GM19395 (cell line): ENCODE measurements around the gene CTSC.

Experiments used
- ATAC-seq: cut with Tn5 transposase; IDR thresholded peaks from one replicate; pipeline ENCODE4 v1.9.1; 2021; ENCODE audit warnings: mild to moderate bottlenecking, moderate library complexity; ENCODE audit not compliant: unreplicated experiment

CTSC gene

DNA sequence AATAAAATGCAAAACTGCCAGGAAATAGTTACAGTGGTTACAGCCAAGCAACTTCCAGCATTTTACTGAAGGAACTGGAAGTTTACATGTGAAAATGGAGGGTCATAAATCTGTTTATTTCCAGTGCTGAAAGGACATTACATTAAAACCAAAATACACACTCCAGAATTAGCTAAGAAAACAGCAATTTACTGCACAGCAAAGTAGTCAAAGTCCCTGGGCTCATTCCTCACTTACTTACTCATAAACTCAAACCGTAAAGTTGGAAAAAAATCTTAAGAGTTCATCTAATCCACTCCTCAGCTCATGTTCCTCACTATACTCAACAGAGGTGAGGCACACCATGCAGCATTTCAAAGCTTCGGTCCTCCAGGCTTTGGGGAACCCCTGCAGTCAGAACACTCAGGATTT, 17.4 kb downstream of the CTSC start:
- ATAC-seq = no peak

DNA sequence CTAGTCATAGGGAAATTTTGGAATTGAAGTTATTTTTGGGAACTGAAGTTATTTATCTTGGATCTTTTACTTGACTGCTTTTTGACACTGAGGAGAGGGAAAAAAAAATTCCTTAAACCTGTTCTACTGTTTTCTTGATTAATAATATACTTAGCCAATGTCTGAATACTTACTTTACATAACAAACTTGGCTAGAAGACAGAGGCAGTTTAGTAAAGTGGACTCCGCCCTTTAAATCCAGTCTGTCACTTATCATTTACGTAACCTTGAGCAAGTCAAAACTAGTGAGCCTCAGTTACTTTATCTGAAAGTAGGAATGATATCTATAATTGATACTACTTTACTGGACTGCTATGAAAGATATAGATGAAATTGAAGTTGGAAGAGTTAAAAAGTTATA, 19.5 kb downstream of the CTSC start:
- ATAC-seq = no peak

DNA sequence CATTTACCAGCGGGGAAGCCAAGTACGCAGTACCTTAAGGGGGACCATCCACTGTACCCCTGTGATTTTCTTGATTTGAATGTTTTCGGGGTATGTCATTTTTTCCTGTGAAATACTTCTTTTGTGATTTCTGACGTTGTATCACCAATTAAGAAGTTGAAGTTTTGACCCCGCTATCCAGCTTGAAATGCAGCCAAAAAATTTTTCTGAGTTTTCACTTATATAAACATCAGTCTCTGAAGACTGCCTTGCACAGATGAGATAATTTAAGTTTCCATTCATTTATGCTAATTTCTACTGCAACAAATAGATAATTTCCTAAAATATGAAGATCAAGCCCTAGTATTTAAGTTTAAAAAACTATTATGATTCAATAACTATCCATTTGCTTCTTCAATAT, 20.0 kb downstream of the CTSC start:
- no peak for ATAC-seq

DNA sequence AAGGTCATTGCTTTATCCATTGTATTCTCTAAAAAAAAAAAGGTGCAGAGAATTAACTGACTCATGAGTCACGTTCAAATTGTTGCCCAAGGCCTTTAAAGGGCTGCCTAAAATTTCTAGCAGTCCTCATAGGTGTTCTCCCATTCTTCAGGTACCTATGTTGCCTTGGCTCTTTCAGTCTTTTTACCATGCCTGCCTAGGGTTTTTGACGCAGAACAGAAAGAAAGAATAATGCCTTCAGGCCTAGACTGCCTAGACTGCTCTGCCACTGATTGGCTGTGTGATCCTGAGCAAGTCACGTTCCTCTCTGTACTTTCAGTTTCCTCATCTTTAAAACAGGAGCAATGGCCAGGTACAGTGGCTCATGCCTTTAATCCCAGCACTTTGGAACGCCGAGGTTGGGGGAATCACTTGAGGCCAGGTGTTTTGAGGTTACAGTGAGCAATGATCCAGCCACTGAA, 21.5 kb downstream of the CTSC start:
- ATAC-seq = no peak

DNA sequence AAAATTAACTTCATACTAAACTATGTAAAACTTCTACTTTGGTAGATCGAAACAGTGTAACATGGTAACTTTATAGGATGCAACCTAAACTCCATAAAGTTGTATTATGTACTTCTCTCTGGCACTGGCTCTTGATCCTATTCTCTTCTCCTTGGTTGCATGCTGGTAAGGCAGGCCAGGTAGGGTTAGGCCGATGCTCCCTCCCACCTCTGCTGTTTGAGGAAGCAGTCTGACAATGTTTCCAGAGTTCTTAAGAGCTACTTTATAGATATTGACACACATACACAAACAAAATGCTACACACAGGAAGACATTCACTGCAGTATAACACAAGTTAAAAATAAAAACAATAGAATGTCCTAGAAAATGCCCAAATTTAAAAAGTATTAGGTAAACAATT, 22.5 kb downstream of the CTSC start:
- no peak for ATAC-seq

DNA sequence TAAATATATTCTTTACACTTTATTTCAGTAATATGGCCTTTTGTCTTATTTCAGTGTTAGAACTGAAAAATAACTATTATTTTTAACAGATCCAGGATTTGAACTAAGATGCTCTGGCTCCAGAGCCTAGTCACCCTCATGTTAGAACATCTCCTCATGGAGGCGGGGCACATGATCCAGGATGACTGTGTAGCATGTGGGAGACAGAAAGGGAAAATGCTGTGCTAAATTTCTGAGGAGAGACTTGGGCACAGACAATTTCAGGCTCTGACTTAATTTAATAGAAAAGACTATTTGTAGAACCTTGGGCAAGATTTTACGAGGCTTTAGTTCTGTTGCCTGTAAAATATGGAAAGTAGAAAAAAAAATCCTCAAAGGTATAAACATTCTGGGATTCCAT, 24.1 kb downstream of the CTSC start:
- no peak for ATAC-seq

DNA sequence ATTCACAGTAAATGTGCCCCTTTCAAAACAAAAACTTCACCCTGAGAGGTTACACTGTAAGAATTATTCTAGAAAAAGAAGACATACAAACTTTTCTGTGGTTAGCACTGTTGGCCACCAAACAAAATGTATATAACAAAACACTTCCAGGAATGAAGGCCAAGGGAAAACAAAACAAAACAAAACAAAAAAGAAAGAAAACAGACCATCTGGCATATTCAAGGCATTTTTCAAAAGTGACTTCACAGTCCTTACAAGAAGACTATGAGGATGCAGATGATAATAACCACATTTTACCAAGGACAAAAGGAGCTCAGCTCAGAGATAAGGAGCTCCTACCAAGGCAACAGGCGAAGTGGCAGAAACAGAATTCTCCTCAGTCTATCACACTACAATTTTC, 24.9 kb downstream of the CTSC start:
- no peak for ATAC-seq

DNA sequence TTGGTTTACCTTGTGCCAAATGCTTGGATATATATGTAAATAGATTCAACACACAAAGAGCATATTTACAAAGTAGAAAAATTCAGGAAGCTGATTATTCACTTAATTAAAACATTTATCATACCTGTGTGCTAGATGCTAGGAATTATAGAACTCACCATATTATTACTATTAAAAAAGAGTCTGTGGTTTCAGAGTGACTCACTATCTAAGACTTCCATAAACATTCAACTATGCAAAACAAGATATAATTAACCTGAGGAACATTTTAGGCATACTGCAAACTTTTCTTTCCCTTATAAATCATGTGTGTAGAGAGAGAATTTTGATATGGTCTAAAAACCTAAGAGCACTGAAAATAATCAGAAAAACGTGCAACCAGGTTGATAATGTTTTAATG, 27.3 kb downstream of the CTSC start:
- ATAC-seq = no peak

DNA sequence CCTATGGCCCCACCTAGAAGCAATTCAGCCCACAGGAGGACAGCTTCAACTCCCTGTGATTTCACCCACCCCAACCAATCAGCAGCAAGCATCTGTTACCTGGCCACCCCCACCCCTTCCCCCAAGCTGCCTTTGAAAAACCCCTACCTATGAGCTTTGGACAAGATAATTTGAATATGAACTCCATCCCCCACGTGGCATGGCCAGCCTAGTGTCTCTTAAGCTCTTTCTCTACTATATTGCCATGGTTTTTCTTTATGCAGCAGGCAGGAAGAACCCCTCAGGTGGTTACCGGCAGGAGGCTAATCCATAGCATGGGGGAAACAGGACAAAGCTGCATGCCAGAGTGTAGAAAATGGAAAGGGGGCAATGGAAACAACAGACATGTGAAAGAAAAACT, 29.0 kb downstream of the CTSC start:
- ATAC-seq = no peak

DNA sequence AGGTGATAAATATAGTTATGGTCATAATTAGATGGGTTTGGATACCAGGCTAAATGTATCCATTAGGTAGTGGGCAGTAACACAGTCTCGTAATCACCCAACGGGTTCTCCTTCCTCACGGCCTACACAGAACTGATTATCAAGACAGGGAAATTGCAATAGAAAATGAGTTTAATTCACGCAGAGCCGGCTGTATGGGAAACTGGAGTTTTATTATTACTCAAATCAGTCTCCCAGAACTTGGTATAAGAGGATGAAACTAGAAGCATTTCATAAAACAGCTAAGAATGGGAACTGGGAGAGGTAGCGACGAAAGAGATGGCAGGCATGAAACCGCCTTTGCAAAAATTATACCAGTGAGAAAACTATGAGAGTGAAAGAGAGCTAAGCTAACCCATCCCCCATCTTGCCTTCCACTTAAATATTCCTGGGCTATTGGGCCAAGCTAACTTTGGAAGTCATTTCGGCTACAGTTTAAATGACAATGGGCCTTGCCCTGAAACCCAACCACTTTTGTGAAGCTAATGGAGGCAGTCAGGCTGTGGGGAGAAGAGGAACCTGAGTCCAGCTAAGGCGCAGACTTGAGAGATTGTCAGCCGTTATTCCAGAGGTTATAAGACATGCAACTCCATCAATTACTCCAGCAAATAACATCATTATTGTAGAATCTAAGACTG, 29.6 kb downstream of the CTSC start:
- peak; percentile 79 for ATAC-seq

DNA sequence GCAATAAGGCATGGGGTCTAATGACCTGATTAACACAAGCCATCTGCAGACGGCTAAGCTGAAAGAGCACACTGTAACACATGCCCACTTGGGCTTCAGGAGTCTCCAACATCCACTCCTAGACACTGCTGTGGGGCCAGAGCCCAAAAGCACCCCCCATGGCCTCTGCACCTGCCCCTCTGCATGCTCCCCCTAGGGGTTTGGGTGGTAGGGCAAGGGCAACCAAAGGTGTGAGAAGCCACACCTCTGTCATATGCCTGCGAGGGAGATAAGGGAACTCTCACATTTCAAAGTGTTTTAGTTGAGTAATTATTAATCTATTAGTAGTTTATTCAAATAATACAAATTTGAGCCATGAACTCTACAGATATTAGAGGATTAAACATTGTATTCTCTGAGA, 30.8 kb downstream of the CTSC start:
- no peak for ATAC-seq

DNA sequence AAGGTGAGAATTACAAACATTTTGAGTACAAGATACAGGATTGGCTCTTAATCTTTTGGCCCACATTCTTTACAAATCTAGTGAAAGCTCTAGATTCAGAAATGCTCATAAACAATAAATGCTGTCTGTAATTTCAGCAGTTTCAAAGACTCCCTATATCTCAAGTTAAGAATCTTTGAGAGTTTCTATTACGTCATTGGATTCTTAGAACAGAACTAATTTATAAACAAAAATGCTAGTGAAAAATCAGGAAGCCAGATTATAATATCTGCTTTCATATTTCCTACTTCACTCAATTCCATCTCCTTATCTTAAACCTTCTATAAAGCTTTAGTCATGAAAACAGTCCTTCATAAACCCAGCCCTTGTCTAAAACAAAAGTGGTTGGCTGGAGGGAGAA, 32.1 kb downstream of the CTSC start:
- ATAC-seq = no peak

DNA sequence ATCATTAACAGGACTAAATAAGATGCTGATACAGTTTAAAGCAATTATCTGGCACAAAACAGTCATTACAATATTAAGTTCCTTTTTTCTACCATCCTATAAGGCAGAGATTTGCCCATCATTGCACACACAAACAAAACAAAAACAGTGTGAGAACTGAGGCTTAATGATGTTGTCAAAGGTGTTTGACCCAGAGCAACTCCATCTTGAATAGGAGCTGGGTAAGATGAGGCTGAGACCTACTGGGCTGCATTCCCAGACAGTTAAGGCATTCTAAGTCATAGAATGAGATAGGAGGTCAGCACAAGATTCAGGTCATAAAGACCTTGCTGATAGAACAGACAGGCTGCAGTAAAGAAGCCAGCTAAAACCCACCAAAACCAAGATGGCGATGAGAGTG, 33.2 kb downstream of the CTSC start:
- no peak for ATAC-seq

DNA sequence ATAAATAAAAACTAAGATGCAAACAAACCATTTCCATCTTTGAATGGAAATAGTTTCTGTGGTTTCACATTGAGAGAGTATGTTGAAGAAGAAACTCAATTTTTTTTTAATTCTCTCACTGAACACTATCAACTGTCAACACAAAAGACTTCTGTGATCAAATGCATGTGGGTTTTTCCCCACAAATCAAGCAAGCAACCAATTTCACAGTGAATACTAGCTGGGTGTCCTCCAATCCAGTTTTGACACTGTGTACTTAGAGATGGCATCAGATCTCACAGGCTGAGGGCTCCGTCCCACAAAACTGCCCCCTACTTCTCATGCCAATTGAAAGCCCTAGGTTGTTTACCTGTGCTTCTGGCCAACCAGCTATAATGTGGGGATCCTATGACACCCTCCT, 34.5 kb downstream of the CTSC start:
- no peak for ATAC-seq

DNA sequence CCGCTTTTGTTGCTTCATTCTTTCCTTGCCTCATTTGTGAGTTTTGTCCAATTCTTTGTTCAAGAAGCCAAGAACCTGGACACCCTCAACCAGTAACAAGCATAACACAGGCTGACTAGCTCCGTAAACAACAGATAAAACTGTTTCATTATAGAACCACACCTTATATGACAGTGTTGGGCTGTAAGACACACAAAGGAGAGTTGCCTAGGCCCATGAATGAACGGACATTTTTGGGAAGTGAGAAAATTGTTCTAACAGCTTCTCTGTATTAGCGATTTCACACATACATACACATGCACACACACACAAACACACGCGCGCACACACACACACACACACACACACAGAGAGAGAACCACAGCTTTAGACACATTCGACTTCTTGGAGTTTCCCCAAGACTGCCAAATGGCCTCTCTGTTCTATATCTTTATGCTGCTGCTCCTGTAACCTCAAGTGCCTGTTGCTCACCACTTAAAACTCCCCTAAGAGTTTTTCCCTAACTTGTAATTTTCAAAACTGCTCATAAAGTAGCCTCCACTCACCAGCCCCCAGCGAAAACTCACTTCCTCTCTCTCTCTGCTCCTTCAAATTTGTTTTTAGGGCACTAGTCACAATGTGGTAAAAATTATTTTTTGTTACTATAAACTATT, 35.9 kb downstream of the CTSC start:
- ATAC-seq = peak; percentile 66

DNA sequence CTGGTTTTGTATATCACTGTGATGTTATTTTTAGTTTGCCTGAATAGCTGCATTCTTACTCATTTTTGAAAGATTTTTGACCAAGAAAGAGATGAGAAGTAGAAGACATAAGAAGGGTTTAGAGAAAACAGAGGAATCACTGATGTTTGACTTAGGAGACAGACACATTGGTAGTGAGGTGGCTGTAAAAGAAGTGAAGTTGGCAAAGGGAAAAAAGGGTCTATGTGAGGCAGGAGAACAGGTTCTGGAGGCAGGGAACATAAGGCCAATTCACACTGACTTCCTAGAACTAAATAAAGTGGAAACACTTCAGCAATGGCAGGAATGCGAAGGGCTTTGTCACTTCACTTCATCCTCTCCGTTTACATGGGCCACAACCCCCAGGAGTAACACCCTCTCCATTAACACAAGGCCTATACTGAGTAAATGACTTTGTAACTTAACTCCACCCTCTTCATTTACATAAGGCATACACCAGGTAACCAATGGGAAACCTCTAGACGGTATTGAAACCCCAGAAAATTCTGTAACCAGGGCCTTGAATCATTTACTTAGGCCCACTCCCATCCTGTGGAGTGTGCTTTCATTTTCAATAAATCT, 36.5 kb downstream of the CTSC start:
- peak; percentile 87 for ATAC-seq

DNA sequence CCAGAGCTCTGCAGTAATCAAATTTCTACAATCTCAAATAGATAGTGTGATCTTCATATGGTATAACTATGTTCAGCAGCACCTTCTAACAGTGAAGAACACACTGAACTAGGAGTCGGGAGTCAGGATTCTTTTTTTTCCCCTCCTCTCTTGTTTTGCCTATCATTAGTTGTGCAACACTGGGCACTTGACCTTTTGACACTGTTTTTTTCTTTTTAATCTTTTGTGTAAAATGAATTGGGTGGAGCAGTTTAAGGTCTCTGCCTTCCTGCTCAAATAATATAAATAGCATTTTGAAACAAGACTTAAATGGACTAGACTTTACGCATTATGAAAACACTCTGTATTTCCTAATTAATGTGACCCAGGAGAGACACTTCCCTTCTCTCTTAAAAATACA, 39.7 kb downstream of the CTSC start:
- ATAC-seq = no peak

DNA sequence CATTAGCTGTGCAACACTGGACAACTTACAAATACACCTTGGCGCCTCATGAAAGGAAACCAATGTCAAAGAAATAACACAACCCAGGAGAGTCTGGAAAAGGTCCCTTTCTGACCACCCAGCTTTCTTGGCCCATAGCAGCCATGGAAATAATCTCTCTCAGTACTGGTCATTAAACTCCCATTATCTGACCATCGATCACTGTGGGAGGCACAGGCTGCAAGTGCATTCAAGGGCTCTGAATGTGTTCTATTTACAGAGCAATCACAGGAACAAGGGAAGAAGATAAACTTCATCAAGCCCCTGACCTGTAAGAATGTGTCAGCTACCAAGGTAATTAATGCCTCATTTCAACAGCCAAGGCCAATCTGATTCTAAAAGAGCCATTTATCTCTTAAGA, 40.1 kb downstream of the CTSC start:
- ATAC-seq = no peak

DNA sequence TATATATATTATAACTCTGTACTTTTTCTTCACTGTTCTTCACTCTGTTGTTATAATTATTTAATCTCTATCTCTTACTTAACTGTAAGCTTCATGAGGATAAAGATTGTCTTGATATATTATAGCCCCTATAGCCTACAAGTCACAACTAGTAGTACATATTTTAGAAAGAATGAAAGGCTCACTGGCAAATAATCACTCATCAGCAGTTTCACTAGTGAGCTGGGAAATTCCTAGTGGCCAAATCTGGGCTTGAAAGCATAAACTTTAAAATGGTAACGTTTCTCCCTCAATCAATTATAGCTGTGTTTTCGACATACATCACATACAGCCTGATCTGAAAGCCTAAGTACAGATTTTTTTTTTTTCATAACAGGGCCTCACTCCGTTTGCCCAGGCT, 42.5 kb downstream of the CTSC start:
- ATAC-seq = no peak

DNA sequence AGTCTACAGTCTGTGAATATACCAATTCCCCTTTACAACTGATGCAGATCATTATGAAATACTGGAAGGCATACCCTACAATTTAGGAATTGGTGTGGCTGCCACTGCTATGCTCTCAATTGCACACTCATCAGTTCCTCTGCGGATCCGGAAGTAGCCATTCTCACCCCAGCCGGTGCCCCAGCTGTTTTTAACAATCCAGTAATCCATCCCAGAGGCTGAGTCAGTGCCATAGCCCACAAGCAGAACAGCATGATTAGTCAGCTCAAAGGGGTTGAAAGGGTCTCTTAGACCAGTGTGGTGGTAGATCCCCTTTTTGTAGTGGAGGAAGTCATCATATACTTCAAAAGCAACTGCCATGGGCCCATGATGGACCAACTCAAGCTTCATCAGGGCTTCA, 43.6 kb downstream of the CTSC start:
- ATAC-seq = no peak

DNA sequence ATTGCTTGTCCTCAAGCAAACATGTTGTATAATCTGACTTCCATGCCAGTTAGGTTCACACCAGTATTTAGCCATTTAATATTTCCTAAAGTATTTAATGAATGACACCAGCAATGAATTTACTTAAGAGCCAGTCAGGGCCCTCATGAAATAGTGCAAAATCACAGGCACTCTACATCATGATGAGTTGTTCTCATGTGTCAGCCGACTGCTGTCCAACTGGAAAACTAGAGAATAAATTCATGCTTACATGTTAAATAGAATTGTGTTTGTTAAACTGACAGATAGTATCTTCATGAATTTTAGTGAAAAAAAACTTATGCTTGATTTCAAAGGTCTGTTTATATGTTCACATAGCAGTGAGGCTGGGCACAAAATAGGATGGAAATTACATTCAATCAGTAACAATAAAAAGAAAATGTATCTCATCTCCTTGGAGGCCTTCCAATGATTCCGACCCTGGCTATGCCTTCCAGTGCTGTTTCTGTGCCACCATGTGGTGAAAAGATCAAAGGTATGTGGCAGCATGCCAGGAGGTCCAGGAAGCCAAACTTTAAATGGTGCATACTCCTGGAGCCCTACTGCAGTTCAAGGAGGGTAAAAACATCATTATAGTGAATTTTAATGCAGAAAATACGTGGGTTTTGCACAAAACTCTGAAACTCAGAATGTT, 45.2 kb downstream of the CTSC start:
- no peak for ATAC-seq

DNA sequence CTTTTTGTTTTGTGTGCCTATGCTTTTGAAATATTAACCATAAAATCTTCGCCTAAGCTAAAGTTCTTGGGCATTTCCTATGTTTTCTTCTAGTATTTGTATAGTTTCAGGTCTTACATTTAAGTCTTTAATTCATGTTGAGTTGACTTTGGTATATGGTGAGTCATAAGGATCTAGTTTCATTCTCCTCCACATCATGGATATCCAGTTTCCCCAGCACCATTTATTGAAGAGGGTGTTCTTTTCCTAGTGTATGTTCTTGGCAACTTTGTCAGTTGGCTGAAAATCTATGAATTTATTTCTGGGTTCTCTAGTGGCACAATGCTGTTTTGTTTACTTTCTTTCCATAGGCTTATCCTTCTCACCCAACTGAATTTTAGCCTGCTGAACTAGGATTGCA, 49.0 kb downstream of the CTSC start:
- ATAC-seq = no peak
